ENCODE results near the gene GPRC5A. TPM values are rescaled to one million over a fixed set of nuclear protein-coding genes. Genes with fewer than 3 reads are reported as not detected.
A peak's percentile ranks its signal among the peaks of the same experiment; 100 is the strongest.

The GPRC5A gene
- total and polyA plus RNA-seq, 2 experiments from 2014 or later: 0.16 to 0.38 TPM

GRCh38 chr12:12930633-12931219 is 39.4 kb downstream of the GPRC5A start (continued):
- TF ChIP-seq ZNF462 (CRISPR knock-in tag; IDR thresholded peaks at IDR 0.05) (no peak), CREB1 (CRISPR knock-in tag; IDR thresholded peaks at IDR 0.05; ENCODE audit: low read depth) (no peak)

GRCh38 chr12:12933742-12934141 is 42.4 kb downstream of the GPRC5A start:
- Histone ChIP-seq H3K9me2 (ENCODE audit: insufficient read depth) (no peaks in the 10 kb centered on the region), H2AFZ (peak overlapping the region; percentile 44), H3K27me3 (ENCODE audit: insufficient read depth) (no peaks in the 10 kb centered on the region), H3K36me3 (ENCODE audit: insufficient read depth) (no peaks in the 10 kb centered on the region), H3K27ac (ENCODE audit: low read depth) (no peak overlapping the region; the same call in 1 of the 2 replicates), H3K4me3 (no peak overlapping the region), H3F3A (replicated peaks; ENCODE audit: low read depth) (no peaks in the 10 kb centered on the region), H3K4me2 (no peak overlapping the region), H3K4me1 (ENCODE audit: insufficient read depth) (no peaks in the 10 kb centered on the region), H3K79me2 (replicated peaks; ENCODE audit: insufficient read depth) (no peaks in the 10 kb centered on the region), H4K20me1 (replicated peaks; ENCODE audit: insufficient read depth) (no peaks in the 10 kb centered on the region)
- no peak for ATAC-seq
- Mint-ChIP-seq H3K4me3 (no peak overlapping the region), H3K9me3 (no peaks in the 10 kb centered on the region; the same call in 2 of the 3 replicates), H3K4me1 (peaks cover 7% of the 10 kb centered on the region; the same call in 2 of the 3 replicates), H3K36me3 (ENCODE audit: low read depth) (0 out of 3 replicates have a peak, but pooled peaks cover 2% of the 10 kb centered on the region), H3K27ac (no peak overlapping the region), H3K27me3 (ENCODE audit: insufficient read depth, low read depth, poor library complexity) (peaks cover 2% of the 10 kb centered on the region)
- DNase-seq (ENCODE audit: low spot score): no peak
- no peak for TF ChIP-seq REST (IDR thresholded peaks at IDR 0.05; ENCODE audit: unreplicated experiment)
- no peak for TF ChIP-seq EZH2phosphoT487 (IDR thresholded peaks at IDR 0.05; ENCODE audit: unreplicated experiment)
- TF ChIP-seq STAT1 (IDR thresholded peaks at IDR 0.05; ENCODE audit: unreplicated experiment): no peak
- no peak for TF ChIP-seq JUNB (IDR thresholded peaks at IDR 0.05; ENCODE audit: unreplicated experiment)
- no peak for TF ChIP-seq CREB1 (CRISPR knock-in tag; IDR thresholded peaks at IDR 0.05; ENCODE audit: low read depth)
- no peak for TF ChIP-seq NANOG (IDR thresholded peaks at IDR 0.05; ENCODE audit: borderline replicate concordance)
- no peak for TF ChIP-seq ETS1 (IDR thresholded peaks at IDR 0.05)
- TF ChIP-seq ZNF114 (CRISPR knock-in tag; IDR thresholded peaks at IDR 0.05): no peak
- TF ChIP-seq ZNF331 (CRISPR knock-in tag; IDR thresholded peaks at IDR 0.05; ENCODE audit: low read depth): no peak
- TF ChIP-seq POLR2AphosphoS5 (IDR thresholded peaks at IDR 0.05; ENCODE audit: low read depth): no peak
- no peak for TF ChIP-seq EZH2 (IDR thresholded peaks at IDR 0.05; ENCODE audit: low read depth, unreplicated experiment)
- no peak for TF ChIP-seq CTCF (conservative IDR thresholded peaks at IDR 0.05; ENCODE audit: low read depth in 2 of 2)

Measured in GM23338 (cell line).